HepG2 (cell line): ENCODE measurements around the gene C6orf132. TPM values are rescaled to one million over a fixed set of nuclear protein-coding genes. Genes with fewer than 3 reads are reported as not detected.

Experiments used
- ATAC-seq: fragments of 200-7000 bp; cut with Tn5 transposase; 3 replicates; pipeline ENCODE4 v1.9.1; 2020; ENCODE audit warnings: mild to moderate bottlenecking, moderate library complexity
- BruUV-seq: library from RNA; stranded (reverse); fragments of 400-500 nt; replicated peaks from 2 replicates; lab custom pipeline; 2021; lab: Mats Ljungman, UMichigan
- CTCF ChIA-PET: fragments of 300-600 bp; formaldehyde crosslinking; extraction: SDS; loops from one replicate; lab custom pipeline; 2021; ENCODE audit warnings: low total read pairs, inconsistent platforms, low intra/inter-chr PET ratio; lab: Yijun Ruan, JAX
- POLR2A ChIA-PET: fragments of 350-600 bp; sonication (Branson Sonifier 250); formaldehyde crosslinking; loops from one replicate; lab custom pipeline; 2020; ENCODE audit warnings: antibody characterized with exemption, inconsistent platforms; lab: Yijun Ruan, JAX
- DNase-seq: peaks from one replicate; pipeline ENCODE4 v3.0.0-alpha.2; 2015; ENCODE audit warnings: low spot score
- FAIRE-seq: peaks from 3 replicates; lab custom pipeline; 2011; peaks lifted over from hg19 to GRCh38; lab: Jason Lieb, UNC
- H2AFZ ChIP-seq: one replicate; pipeline ENCODE4 v1.6.1; 2011; ENCODE audit warnings: low read length, inconsistent platforms
- H3K27ac ChIP-seq: fragments of 300-600 bp; 3 replicates; pipeline ENCODE4 v1.8.0; 2011; ENCODE audit warnings: mixed run types, mild to moderate bottlenecking, mixed read lengths, low read length, inconsistent platforms; ENCODE audit not compliant: insufficient read depth; ENCODE audit errors: extremely low read length
- H3K27me3 ChIP-seq, 2 experiments: fragments of 200-600 bp in 1 of 2; 2 replicates in 1 of 2; 3 replicates in 1 of 2; pipeline versions ENCODE4 v1.6.0 to v1.8.0; 2011; ENCODE audit warnings: low read length in 2 of 2, mild to moderate bottlenecking in 2 of 2, moderate library complexity in 2 of 2, inconsistent platforms in 1 of 2; ENCODE audit not compliant: insufficient read depth in 2 of 2, control insufficient read depth in 1 of 2
- H3K36me3 ChIP-seq, 2 experiments: fragments of 200-600 bp in 1 of 2; replicated peaks in 1 of 2; 2 replicates in 1 of 2; 3 replicates in 1 of 2; pipeline versions ENCODE4 v1.5.1 to v1.8.0; 2011; ENCODE audit warnings: low read length in 2 of 2, inconsistent platforms in 1 of 2; ENCODE audit not compliant: insufficient read depth in 2 of 2, control insufficient read depth in 1 of 2
- H3K4me1 ChIP-seq: 2 replicates; pipeline ENCODE4 v1.5.1; 2012; ENCODE audit warnings: low read length, inconsistent platforms; ENCODE audit not compliant: insufficient read depth
- H3K4me2 ChIP-seq: 2 replicates; pipeline ENCODE4 v1.6.0; 2011; ENCODE audit warnings: low read depth, low read length, inconsistent platforms
- H3K4me3 ChIP-seq, 3 experiments: fragments of 200-600 bp in 1 of 3; sonication (generic), shearing (Covaris generic) in 1 of 3; replicated peaks in 1 of 3; 2 replicates each; pipeline ENCODE4 v1.5.1; 2011 to 2016; ENCODE audit warnings: low read length in 3 of 3, inconsistent platforms in 2 of 3, low read depth in 2 of 3, mild to moderate bottlenecking in 2 of 3, control low read depth in 1 of 3, mixed read lengths in 1 of 3; ENCODE audit not compliant: insufficient read depth in 1 of 3
- H3K79me2 ChIP-seq: one replicate; pipeline ENCODE4 v1.6.1; 2011; ENCODE audit warnings: low read length, inconsistent platforms; ENCODE audit not compliant: insufficient read depth
- H3K9ac ChIP-seq: 2 replicates; pipeline ENCODE4 v1.6.0; 2011; ENCODE audit warnings: mild to moderate bottlenecking, low read depth, low read length, inconsistent platforms; ENCODE audit not compliant: insufficient read depth
- H3K9me3 ChIP-seq: 2 replicates; pipeline ENCODE4 v1.5.1; 2012; ENCODE audit warnings: mild to moderate bottlenecking, low read length
- H4K20me1 ChIP-seq: 2 replicates; pipeline ENCODE4 v1.6.0; 2011; ENCODE audit warnings: inconsistent platforms, mild to moderate bottlenecking, low read length, moderate library complexity; ENCODE audit not compliant: insufficient read depth
- ADNP ChIP-seq: sonication (generic); formaldehyde crosslinking; IDR thresholded peaks from 2 replicates; pipeline ENCODE4 v1.4.0; 2020; ENCODE audit warnings: missing genetic modification reagents
- ATF2 ChIP-seq: sonication (generic); formaldehyde crosslinking; IDR thresholded peaks from 2 replicates; pipeline ENCODE4 v1.4.0; 2020; ENCODE audit warnings: missing genetic modification reagents
- HIC2 ChIP-seq: sonication (generic); formaldehyde crosslinking; IDR thresholded peaks from 2 replicates; pipeline ENCODE4 v1.9.0; 2022; ENCODE audit warnings: low read depth, missing genetic modification reagents
- NFE2L1 ChIP-seq: sonication (generic); formaldehyde crosslinking; IDR thresholded peaks from 2 replicates; pipeline ENCODE4 v1.4.0; 2020; ENCODE audit warnings: missing genetic modification reagents, mild to moderate bottlenecking, borderline replicate concordance
- NONO ChIP-seq, 2 experiments: fragments of 450-650 bp in 1 of 2; sonication (generic) in 1 of 2; formaldehyde crosslinking in 1 of 2; IDR thresholded peaks in 1 of 2; conservative IDR thresholded peaks in 1 of 2; 2 replicates each; pipeline versions ENCODE4 v1.6.1 to v1.8.0; 2017 to 2022; ENCODE audit warnings: mild to moderate bottlenecking in 1 of 2, missing genetic modification reagents in 1 of 2, moderate library complexity in 1 of 2
- POLR2AphosphoS2 ChIP-seq: IDR thresholded peaks from 2 replicates; pipeline ENCODE4 v1.6.1; 2011; ENCODE audit warnings: low read depth, low read length, improper control_type of control experiment
- RARA ChIP-seq: IDR thresholded peaks from 2 replicates; pipeline ENCODE4 v1.6.1; 2016; ENCODE audit warnings: missing genetic modification reagents, missing compliant biosample characterization
- ZBTB2 ChIP-seq: sonication (generic); formaldehyde crosslinking; IDR thresholded peaks from 2 replicates; pipeline ENCODE4 v1.8.0; 2022; ENCODE audit warnings: low read depth, missing genetic modification reagents
- ZNF441 ChIP-seq: sonication (generic); formaldehyde crosslinking; IDR thresholded peaks from 2 replicates; pipeline ENCODE4 v1.7.0; 2021; ENCODE audit warnings: missing genetic modification reagents, borderline replicate concordance
- ZNF556 ChIP-seq: sonication (generic); formaldehyde crosslinking; IDR thresholded peaks from 2 replicates; pipeline ENCODE4 v1.4.0; 2020; ENCODE audit warnings: mild to moderate bottlenecking, missing genetic modification reagents, borderline replicate concordance
- ZNF562 ChIP-seq: sonication (generic); formaldehyde crosslinking; IDR thresholded peaks from 2 replicates; pipeline ENCODE4 v1.8.0; 2022; ENCODE audit warnings: missing genetic modification reagents, borderline replicate concordance
- ZNF569 ChIP-seq: sonication (generic); formaldehyde crosslinking; IDR thresholded peaks from 2 replicates; pipeline ENCODE4 v1.5.0; 2020; ENCODE audit warnings: mild to moderate bottlenecking, missing genetic modification reagents, moderate library complexity, borderline replicate concordance
- ZNF687 ChIP-seq: sonication (generic); formaldehyde crosslinking; IDR thresholded peaks from 2 replicates; pipeline ENCODE4 v1.5.1; 2020; ENCODE audit warnings: mild to moderate bottlenecking, missing genetic modification reagents, moderate library complexity
- WGBS: methylation state at CpG from one replicate; pipeline ENCODE4 v1.1.6; 2017; ENCODE audit warnings: low lambda C conversion rate; 5-methylcytosine and 5-hydroxymethylcytosine counted together
- in situ Hi-C: cut with HindIII; loops from 2 replicates; pipeline ENCODE4 v1.10.0; 2017; ENCODE audit warnings: low pct_unique_long_range_greater_than_20kb; ENCODE audit not compliant: extremely low pct_ligation_motif_present
- intact Hi-C: fragments of 100-400 bp; cut with micrococcal nuclease; formaldehyde crosslinking; loops from one replicate; pipeline ENCODE4 v1.10.0; 2022; ENCODE audit not compliant: unreplicated experiment
- polyA plus RNA-seq, 8 experiments: library from polyadenylated mRNA; depleted of rRNA in 3 of 8; stranded (reverse) in 7 of 8; unstranded in 1 of 8; fragments of >200 nt; fragmentation: Illumina TruSeq in 4 of 8; extraction: Trizol in 4 of 8; gene quantifications; 2 replicates each; pipeline versions ENCODE4 v1.2.1 to v1.2.3, GENCODE V29; 2011 to 2016; ENCODE audit warnings: low read depth in 4 of 8, missing spikeins in 1 of 8, mixed read lengths in 1 of 8; ENCODE audit not compliant: insufficient read depth in 1 of 8
- total RNA-seq, 5 experiments: library from RNA; depleted of rRNA; stranded (reverse); fragments of >200 nt; fragmentation: Illumina TruSeq; extraction: Trizol; gene quantifications; 2 replicates each; pipeline ENCODE4 v1.2.3, GENCODE V29; 2016; ENCODE audit warnings: low read depth in 1 of 5

The C6orf132 gene
- total and polyA plus RNA-seq, 2 of the 13 experiments (the other 11 are each of a cell fraction or from before 2014, with no cell fraction given), result 0.78 to 3.0 TPM

- no peak for TF ChIP-seq HIC2 (CRISPR knock-in tag)
- no peak for TF ChIP-seq ZBTB2 (CRISPR knock-in tag)
- no peak for TF ChIP-seq ADNP (CRISPR knock-in tag)
- no peak for TF ChIP-seq NFE2L1 (CRISPR knock-in tag)
- no peak for TF ChIP-seq ZNF441 (CRISPR knock-in tag)
- no peak for TF ChIP-seq ATF2
Observed at GRCh38 chr6:42104804-42105125, 37.7 kb downstream of the C6orf132 start (continued).

- intact Hi-C loops, result no loop called here
- ChIA-PET CTCF (interaction anchor here (0.8 to 1.5 kb wide), 3 partner anchors 9 to 62 kb away, joined by 3 to 5 read pairs (median 3); no protein-coding TSS in a partner anchor), POLR2A (interaction anchor here (1.0 to 2.2 kb wide), 7 partner anchors 9 to 54 kb away, joined by 3 to 15 read pairs (median 4); partner anchors contain the start of genes C6orf132 and TAF8)
- Histone ChIP-seq H3K4me1 (peaks cover 77% of the 10 kb centered on the region), H3K4me3 (peak overlapping the region in 1 of 3 experiments; percentile 35; a peak in 2 of 6 replicates), H3K79me2 (no peaks in the 10 kb centered on the region), H3K9ac (no peak overlapping the region), H2AFZ (no peak overlapping the region), H3K27ac (no peak overlapping the region), H3K9me3 (no peaks in the 10 kb centered on the region), H3K36me3 (no peaks in the 10 kb centered on the region), H3K27me3 (no peaks in the 10 kb centered on the region), H3K4me2 (peak overlapping the region; percentile 55), H4K20me1 (no peaks in the 10 kb centered on the region)
- BruUV-seq, result no TSS peak
- no peak for FAIRE-seq
- in situ Hi-C loops, result no loop called here
- peak; percentile 36 for ATAC-seq
- 80% methylated on average over 48 of the region's 66 CpGs for WGBS
- DNase-seq, result peak; percentile 61
- peak; percentile 39 for TF ChIP-seq ZNF687 (CRISPR knock-in tag)
- no peak for TF ChIP-seq ZNF569 (CRISPR knock-in tag)
- no peak for TF ChIP-seq ZNF562 (CRISPR knock-in tag)
- no peak for TF ChIP-seq POLR2AphosphoS2
- TF ChIP-seq ZNF556 (CRISPR knock-in tag), result no peak
- TF ChIP-seq NONO (IDR thresholded peaks at IDR 0.05), result no peak
- TF ChIP-seq NONO (CRISPR knock-in tag; conservative IDR thresholded peaks at IDR 0.05), result no peak
- peak; percentile 68 for TF ChIP-seq RARA (CRISPR knock-in tag)
Observed at GRCh38 chr6:42104095-42104803, 38.2 kb downstream of the C6orf132 start.
